BLaER1 treated with 17β-estradiol and CSF1 and Interleukin-3, amounts not matched to agents 10 nM and 100 nM (cell line): ENCODE measurements around the gene ANGPTL8.

ENCODE experiments used
- H3K27ac ChIP-seq, 11 experiments: shearing (Covaris generic); formaldehyde crosslinking; 2 replicates each; pipeline ENCODE4 v1.8.1; 2022
- H3K27me3 ChIP-seq, 11 experiments: shearing (Covaris generic); formaldehyde crosslinking; 2 replicates each; pipeline ENCODE4 v1.8.1; 2022
- H3K36me3 ChIP-seq, 11 experiments: shearing (Covaris generic); formaldehyde crosslinking; 2 replicates each; pipeline ENCODE4 v1.8.1; 2022
- H3K4me1 ChIP-seq, 10 experiments: shearing (Covaris generic); formaldehyde crosslinking; 2 replicates each; pipeline ENCODE4 v1.8.1; 2022
- H3K4me2 ChIP-seq, 11 experiments: shearing (Covaris generic); formaldehyde crosslinking; 2 replicates each; pipeline ENCODE4 v1.8.1; 2022
- H3K4me3 ChIP-seq, 10 experiments: shearing (Covaris generic); formaldehyde crosslinking; 2 replicates each; pipeline ENCODE4 v1.8.1; 2022
- H3K9ac ChIP-seq, 11 experiments: shearing (Covaris generic); formaldehyde crosslinking; 2 replicates each; pipeline ENCODE4 v1.8.1; 2022
- H3K9me3 ChIP-seq, 11 experiments: shearing (Covaris generic); formaldehyde crosslinking; replicated peaks in 1 of 11; 2 replicates each; pipeline ENCODE4 v1.8.1; 2022
- H4K20me1 ChIP-seq, 11 experiments: shearing (Covaris generic); formaldehyde crosslinking; 2 replicates each; pipeline ENCODE4 v1.8.1; 2022
- Cebpa-rat ChIP-seq, 11 experiments: shearing (Covaris generic); IDR thresholded peaks; 2 replicates each; pipeline ENCODE4 v1.8.1; 2022

ANGPTL8 gene

GRCh38 chr19:11225172-11225571, 14.2 kb upstream of the ANGPTL8 start:
- H3K9me3 ChIP-seq = peaks cover 5 to 21% (median 16%) of the 10 kb centered on the region in 11 experiments
- no peak overlapping the region for H3K27ac ChIP-seq
- 0 out of 20 replicates have a peak, but pooled peaks cover 0 to 5% (median 0%) of the 10 kb centered on the region in 10 experiments for H3K4me1 ChIP-seq
- H3K27me3 ChIP-seq = no peaks in the 10 kb centered on the region
- no peak for TF ChIP-seq Cebpa-rat (IDR thresholded peaks at IDR 0.05)
- H4K20me1 ChIP-seq = no peaks in the 10 kb centered on the region; a peak in 1 of 22 replicates
- no peak overlapping the region for H3K9ac ChIP-seq
- peaks cover 0 to 8% (median 0%) of the 10 kb centered on the region in 11 experiments; a peak in 1 of 22 replicates for H3K36me3 ChIP-seq
- H3K4me2 ChIP-seq = no peak overlapping the region
- no peak overlapping the region for H3K4me3 ChIP-seq

GRCh38 chr19:11225815-11226214, 13.6 kb upstream of the ANGPTL8 start:
- no peak for TF ChIP-seq Cebpa-rat (IDR thresholded peaks at IDR 0.05)
- no peaks in the 10 kb centered on the region; a peak in 1 of 22 replicates for H4K20me1 ChIP-seq
- H3K27me3 ChIP-seq = no peaks in the 10 kb centered on the region
- 0 out of 20 replicates have a peak, but pooled peaks cover 0 to 5% (median 0%) of the 10 kb centered on the region in 10 experiments for H3K4me1 ChIP-seq
- H3K9me3 ChIP-seq = peaks cover 5 to 15% (median 12%) of the 10 kb centered on the region in 11 experiments
- H3K9ac ChIP-seq = no peak overlapping the region
- peaks cover 0 to 8% (median 0%) of the 10 kb centered on the region in 11 experiments; a peak in 1 of 22 replicates for H3K36me3 ChIP-seq
- H3K27ac ChIP-seq = no peak overlapping the region
- H3K4me2 ChIP-seq = no peak overlapping the region
- no peak overlapping the region for H3K4me3 ChIP-seq

- Histone ChIP-seq H3K36me3 (peaks cover 0 to 4% (median 0%) of the 10 kb centered on the region in 11 experiments; a peak in 1 of 22 replicates), H3K9me3 (peaks cover 0 to 6% (median 3%) of the 10 kb centered on the region in 11 experiments; a peak in 15 of 22 replicates), H3K4me1 (0 out of 20 replicates have a peak, but pooled peaks cover 0 to 5% (median 0%) of the 10 kb centered on the region in 10 experiments), H3K4me2 (no peak overlapping the region), H3K9ac (no peak overlapping the region), H3K27ac (no peak overlapping the region), H3K27me3 (no peaks in the 10 kb centered on the region), H3K4me3 (no peak overlapping the region), H4K20me1 (no peaks in the 10 kb centered on the region; a peak in 1 of 22 replicates)
- TF ChIP-seq Cebpa-rat (IDR thresholded peaks at IDR 0.05) = no peak
Observed at GRCh38 chr19:11226716-11227166, 12.7 kb upstream of the ANGPTL8 start.

- no peak overlapping the region for H3K27ac ChIP-seq
- H3K4me3 ChIP-seq = no peak overlapping the region
- no peaks in the 10 kb centered on the region; a peak in 1 of 22 replicates for H4K20me1 ChIP-seq
- no peak for TF ChIP-seq Cebpa-rat (IDR thresholded peaks at IDR 0.05)
- no peaks in the 10 kb centered on the region for H3K27me3 ChIP-seq
- H3K36me3 ChIP-seq = no peaks in the 10 kb centered on the region
- H3K4me2 ChIP-seq = no peak overlapping the region
- no peaks in the 10 kb centered on the region for H3K9me3 ChIP-seq
- H3K4me1 ChIP-seq = 0 out of 20 replicates have a peak, but pooled peaks cover 0 to 5% (median 0%) of the 10 kb centered on the region in 10 experiments
- H3K9ac ChIP-seq = no peak overlapping the region
Observed at GRCh38 chr19:11227195-11227886, 12.1 kb upstream of the ANGPTL8 start.

GRCh38 chr19:11230621-11231386, 8.6 kb upstream of the ANGPTL8 start:
- H3K4me1 ChIP-seq = 0 out of 20 replicates have a peak, but pooled peaks cover 0 to 5% (median 0%) of the 10 kb centered on the region in 10 experiments
- H3K27me3 ChIP-seq = no peaks in the 10 kb centered on the region
- H3K9ac ChIP-seq = no peak overlapping the region
- TF ChIP-seq Cebpa-rat (IDR thresholded peaks at IDR 0.05) = no peak
- no peaks in the 10 kb centered on the region for H3K9me3 ChIP-seq
- H3K4me2 ChIP-seq = no peak overlapping the region
- H3K4me3 ChIP-seq = no peak overlapping the region
- peaks cover 0 to 8% (median 0%) of the 10 kb centered on the region in 11 experiments; a peak in 1 of 22 replicates for H4K20me1 ChIP-seq
- no peak overlapping the region for H3K27ac ChIP-seq
- no peaks in the 10 kb centered on the region for H3K36me3 ChIP-seq

- no peak for TF ChIP-seq Cebpa-rat (IDR thresholded peaks at IDR 0.05)
- Histone ChIP-seq H3K4me1 (no peaks in the 10 kb centered on the region), H3K36me3 (no peaks in the 10 kb centered on the region), H3K27me3 (no peaks in the 10 kb centered on the region), H3K9me3 (no peaks in the 10 kb centered on the region), H3K9ac (no peak overlapping the region), H3K4me3 (no peak overlapping the region), H3K4me2 (no peak overlapping the region), H4K20me1 (peaks cover 0 to 8% (median 0%) of the 10 kb centered on the region in 11 experiments; a peak in 2 of 22 replicates), H3K27ac (no peak overlapping the region)
Observed at GRCh38 chr19:11232555-11232954, 6.9 kb upstream of the ANGPTL8 start.

GRCh38 chr19:11233073-11233472, 6.3 kb upstream of the ANGPTL8 start:
- H3K9ac ChIP-seq = no peak overlapping the region
- no peaks in the 10 kb centered on the region for H3K36me3 ChIP-seq
- H4K20me1 ChIP-seq = peaks cover 0 to 8% (median 0%) of the 10 kb centered on the region in 11 experiments; a peak in 2 of 22 replicates
- H3K27ac ChIP-seq = no peak overlapping the region
- H3K4me2 ChIP-seq = no peak overlapping the region
- H3K4me3 ChIP-seq = no peak overlapping the region
- no peak for TF ChIP-seq Cebpa-rat (IDR thresholded peaks at IDR 0.05)
- no peaks in the 10 kb centered on the region for H3K27me3 ChIP-seq
- peaks cover 0 to under 1% (median 0%) of the 10 kb centered on the region in 11 experiments; a peak in 1 of 22 replicates for H3K9me3 ChIP-seq
- H3K4me1 ChIP-seq = no peaks in the 10 kb centered on the region

- H3K4me1 ChIP-seq = no peaks in the 10 kb centered on the region
- peaks cover 0 to 8% (median 0%) of the 10 kb centered on the region in 11 experiments; a peak in 2 of 22 replicates for H4K20me1 ChIP-seq
Observed at GRCh38 chr19:11234486-11235075, 4.8 kb upstream of the ANGPTL8 start.

More at GRCh38 chr19:11234486-11235075, 4.8 kb upstream of the ANGPTL8 start:
- H3K27ac ChIP-seq = no peak overlapping the region
- H3K9ac ChIP-seq = no peak overlapping the region
- TF ChIP-seq Cebpa-rat (IDR thresholded peaks at IDR 0.05) = no peak
- no peak overlapping the region for H3K4me2 ChIP-seq
- no peaks in the 10 kb centered on the region; a peak in 1 of 22 replicates for H3K36me3 ChIP-seq
- H3K9me3 ChIP-seq = peaks cover 8 to 15% (median 14%) of the 10 kb centered on the region in 11 experiments; a peak in 21 of 22 replicates
- no peaks in the 10 kb centered on the region for H3K27me3 ChIP-seq
- H3K4me3 ChIP-seq = no peak overlapping the region
